Stimulated activated CD8-positive, alpha-beta memory T cell treated with anti-CD3 and anti-CD28 coated beads, Interleukin-12 subunit alpha, Interleukin-12 subunit beta, amount 100 ng/mL, for 4 hours (primary cell): Measurements from ENCODE around the gene TRPM1.

Source experiments
- DNase-seq: peaks from one replicate; pipeline ENCODE4 v3.0.0-alpha.2; 2020; ENCODE audit warnings: low read depth

The TRPM1 gene

GRCh38 chr15:31016446-31016915, 85.0 kb downstream of the TRPM1 start:
- DNase-seq, result no peak

- no peak for DNase-seq
These were observed 87.0 kb downstream of the TRPM1 start for GRCh38 chr15:31014608-31014925.

GRCh38 chr15:31013863-31014607, 87.5 kb downstream of the TRPM1 start:
- no peak for DNase-seq

- DNase-seq, result no peak
These were observed 89.1 kb downstream of the TRPM1 start for GRCh38 chr15:31012455-31012854.

- DNase-seq, result no peak
These were observed 91.5 kb downstream of the TRPM1 start for GRCh38 chr15:31010036-31010435.

GRCh38 chr15:31005660-31006059, 95.9 kb downstream of the TRPM1 start:
- DNase-seq, result no peak

GRCh38 chr15:31004220-31004733, 97.2 kb downstream of the TRPM1 start:
- DNase-seq, result no peak

- no peak for DNase-seq
These were observed 99.8 kb downstream of the TRPM1 start for GRCh38 chr15:31001702-31002101.

- no peak for DNase-seq
These were observed 101.8 kb downstream of the TRPM1 start for GRCh38 chr15:30999729-31000128.

GRCh38 chr15:30997270-30997669, 104.3 kb downstream of the TRPM1 start:
- DNase-seq, result no peak

GRCh38 chr15:30992249-30992864, 109.2 kb downstream of the TRPM1 start:
- DNase-seq, result no peak

- peak; percentile 68 for DNase-seq
These were observed 110.0 kb downstream of the TRPM1 start, which contains the start of gene MTMR10 for GRCh38 chr15:30991255-30992235. TSS of gene MTMR10 (minus strand) at chr15:30991628. CDS start at chr15:30991506, 122 bp downstream.

GRCh38 chr15:30990446-30991254, 110.9 kb downstream of the TRPM1 start:
- DNase-seq, result no peak

- DNase-seq, result no peak
These were observed 111.5 kb downstream of the TRPM1 start for GRCh38 chr15:30990036-30990435.

- DNase-seq, result no peak
These were observed 116.4 kb downstream of the TRPM1 start for GRCh38 chr15:30985081-30985531.

GRCh38 chr15:30984542-30984941, 117.0 kb downstream of the TRPM1 start:
- DNase-seq, result no peak

GRCh38 chr15:30984118-30984517, 117.4 kb downstream of the TRPM1 start:
- no peak for DNase-seq

- no peak for DNase-seq
These were observed 122.1 kb downstream of the TRPM1 start for GRCh38 chr15:30979457-30979856.

GRCh38 chr15:30978328-30978727, 123.2 kb downstream of the TRPM1 start:
- no peak for DNase-seq

GRCh38 chr15:30974112-30974511, 127.4 kb downstream of the TRPM1 start:
- no peak for DNase-seq

- DNase-seq, result no peak
These were observed 128.1 kb downstream of the TRPM1 start for GRCh38 chr15:30973379-30973778.
